VCaP (cell line): Measurements from ENCODE around the gene CEBPE.

Experiments
- H3K27ac ChIP-seq: fragments of 450-650 bp; 2 replicates; pipeline ENCODE4 v1.5.1; 2017
- TF ChIP-seq, protein P1 (sequence below): fragments of 450-650 bp; conservative IDR thresholded peaks from 2 replicates; pipeline ENCODE4 v1.5.1; 2017; ENCODE audit warnings: mild to moderate bottlenecking, moderate library complexity

CEBPE gene

GRCh38 chr14:23125933-23126524, 7.0 kb upstream of the CEBPE start:
- H3K27ac ChIP-seq = no peak overlapping the region
- TF ChIP-seq, protein P1, sequence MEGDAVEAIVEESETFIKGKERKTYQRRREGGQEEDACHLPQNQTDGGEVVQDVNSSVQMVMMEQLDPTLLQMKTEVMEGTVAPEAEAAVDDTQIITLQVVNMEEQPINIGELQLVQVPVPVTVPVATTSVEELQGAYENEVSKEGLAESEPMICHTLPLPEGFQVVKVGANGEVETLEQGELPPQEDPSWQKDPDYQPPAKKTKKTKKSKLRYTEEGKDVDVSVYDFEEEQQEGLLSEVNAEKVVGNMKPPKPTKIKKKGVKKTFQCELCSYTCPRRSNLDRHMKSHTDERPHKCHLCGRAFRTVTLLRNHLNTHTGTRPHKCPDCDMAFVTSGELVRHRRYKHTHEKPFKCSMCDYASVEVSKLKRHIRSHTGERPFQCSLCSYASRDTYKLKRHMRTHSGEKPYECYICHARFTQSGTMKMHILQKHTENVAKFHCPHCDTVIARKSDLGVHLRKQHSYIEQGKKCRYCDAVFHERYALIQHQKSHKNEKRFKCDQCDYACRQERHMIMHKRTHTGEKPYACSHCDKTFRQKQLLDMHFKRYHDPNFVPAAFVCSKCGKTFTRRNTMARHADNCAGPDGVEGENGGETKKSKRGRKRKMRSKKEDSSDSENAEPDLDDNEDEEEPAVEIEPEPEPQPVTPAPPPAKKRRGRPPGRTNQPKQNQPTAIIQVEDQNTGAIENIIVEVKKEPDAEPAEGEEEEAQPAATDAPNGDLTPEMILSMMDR = no peak

GRCh38 chr14:23125011-23125410, 6.0 kb upstream of the CEBPE start:
- TF ChIP-seq, protein P1 = no peak
- no peak overlapping the region for H3K27ac ChIP-seq

DNA sequence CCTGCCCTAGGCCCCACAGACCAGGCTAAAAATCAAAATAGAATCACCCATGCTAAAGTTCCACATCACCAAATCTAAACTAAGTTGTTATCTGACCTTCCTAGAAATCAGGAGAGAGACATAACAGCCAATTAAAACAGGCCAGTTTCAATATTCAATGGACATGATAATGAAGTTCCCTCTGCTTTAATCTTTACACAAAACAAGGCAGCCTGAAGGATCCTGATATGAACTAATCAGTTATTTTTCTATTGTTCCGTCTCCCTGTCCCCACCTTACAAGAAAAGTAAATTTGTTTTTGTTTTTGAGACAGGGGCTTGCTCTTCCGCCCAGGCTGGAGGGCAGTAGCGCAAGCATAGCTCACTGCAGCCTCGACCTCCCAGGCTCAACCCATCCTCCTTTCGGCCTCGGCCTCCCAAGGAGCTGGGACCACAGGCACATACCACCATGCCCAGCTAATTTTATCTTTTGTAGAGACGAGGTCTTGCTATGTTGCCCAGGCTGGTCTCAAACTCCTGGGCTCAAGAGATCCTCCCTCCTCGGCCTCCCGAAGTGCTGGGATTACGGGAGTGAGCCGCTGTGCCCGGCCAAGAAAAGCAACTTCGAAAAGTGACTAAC, 5.4 kb upstream of the CEBPE start:
- H3K27ac ChIP-seq = no peak overlapping the region
- TF ChIP-seq, protein P1 = no peak

DNA sequence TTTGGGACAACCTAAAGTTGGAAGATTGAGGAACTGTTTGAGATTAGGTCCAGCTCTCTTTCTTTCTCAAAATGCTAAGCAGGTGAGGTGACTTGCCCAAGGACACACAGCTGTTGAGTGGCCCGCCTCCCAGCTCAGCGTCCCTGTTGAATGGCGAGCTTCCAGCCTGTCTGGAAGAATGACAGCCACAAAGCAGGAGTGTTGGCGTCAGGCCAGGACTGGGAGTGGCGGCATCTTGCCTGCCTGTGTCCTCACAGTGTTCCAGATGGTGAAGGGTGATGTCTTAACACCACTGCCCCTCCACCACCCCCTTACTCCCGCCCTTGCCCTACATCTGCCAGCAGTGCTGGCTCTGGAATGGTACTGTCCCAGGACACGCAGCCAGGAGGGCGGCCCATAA, 4.4 kb upstream of the CEBPE start:
- H3K27ac ChIP-seq = no peak overlapping the region
- TF ChIP-seq, protein P1 = no peak

- TF ChIP-seq, protein P1 = no peak
- peak overlapping the region; percentile 45; the same call in 1 of the 2 replicates for H3K27ac ChIP-seq
Observed at GRCh38 chr14:23122086-23122485, 3.0 kb upstream of the CEBPE start.

- H3K27ac ChIP-seq = peak overlapping the region; percentile 45
- TF ChIP-seq, protein P1 = no peak
Observed at GRCh38 chr14:23121361-23121771, 2.3 kb upstream of the CEBPE start.

GRCh38 chr14:23120541-23121251, 1.6 kb upstream of the CEBPE start:
- TF ChIP-seq, protein P1 = peak; percentile 99

More at GRCh38 chr14:23120541-23121251, 1.6 kb upstream of the CEBPE start:
- peak overlapping the region; percentile 45 for H3K27ac ChIP-seq
